ENCODE results near the gene CARD8.

- TF ChIP-seq GATA2 (IDR thresholded peaks at IDR 0.05; ENCODE audit: low read depth, low read length) (no peak), GATA3 (IDR thresholded peaks at IDR 0.05; ENCODE audit: low read depth, low read length) (no peak)
Measured at GRCh38 chr19:48283908-48284307, 28.2 kb upstream of the CARD8 start.

Data from SH-SY5Y (cell line).